KOPT-K1 (cell line): ENCODE results near the gene CNP.
"Not testable (repeated sequence)": the region's sequence is repeated elsewhere in the genome, so short reads cannot be mapped to it uniquely, and the experiment has no call there.

Source experiments
- H3K27ac ChIP-seq: fragments of 200-600 bp; sonication (generic); 2 replicates; pipeline ENCODE4 v1.5.1; 2016; ENCODE audit warnings: antibody characterized with exemption, mild to moderate bottlenecking, low read depth, low read length; ENCODE audit not compliant: poor library complexity, severe bottlenecking
- H3K36me3 ChIP-seq: fragments of 200-600 bp; sonication (generic); 2 replicates; pipeline ENCODE4 v1.5.1; 2017; ENCODE audit warnings: antibody characterized with exemption, mild to moderate bottlenecking, low read length, moderate library complexity; ENCODE audit not compliant: insufficient read depth
- H3K9me3 ChIP-seq: fragments of 200-600 bp; sonication (generic); 2 replicates; pipeline ENCODE4 v1.5.1; 2017; ENCODE audit warnings: antibody characterized with exemption, low read length, mild to moderate bottlenecking; ENCODE audit not compliant: insufficient read depth, poor library complexity, severe bottlenecking

Gene CNP

DNA sequence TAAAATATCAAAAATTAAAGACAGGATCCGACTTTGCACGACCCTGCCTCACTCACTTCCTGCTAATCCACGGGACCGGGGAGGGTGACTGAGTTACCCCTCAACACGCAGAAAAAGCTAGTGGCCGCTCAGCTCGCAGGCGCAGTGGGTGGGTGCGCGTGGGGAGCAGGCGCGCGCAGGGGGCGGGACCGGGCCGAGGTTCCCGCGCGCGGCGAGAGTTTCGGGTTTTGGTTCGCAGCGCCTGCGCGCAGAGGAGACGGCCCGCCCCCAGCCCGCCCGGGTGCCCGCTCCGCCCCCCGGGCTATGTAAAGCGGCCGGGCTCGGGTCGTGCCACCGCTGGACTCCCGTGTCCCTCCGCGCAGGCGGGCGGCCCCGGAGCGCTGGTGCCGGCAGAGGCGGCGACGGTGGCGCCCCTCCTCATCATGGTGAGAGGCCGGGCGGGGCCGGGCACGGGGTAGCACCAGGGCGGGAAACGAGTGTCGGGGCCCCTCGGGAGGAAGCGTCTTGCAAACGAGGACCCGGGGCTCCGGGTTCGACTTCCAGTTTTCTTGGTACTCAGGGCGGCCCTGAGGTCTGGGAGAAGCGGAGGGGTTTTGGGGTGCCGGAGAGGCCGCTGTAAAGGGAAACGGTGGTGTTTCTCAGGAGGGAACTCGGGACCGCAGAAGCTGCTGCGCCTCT is at the start of gene CNP:
CNP (plus strand) TSS at position 333 of the 678 bp plus-strand sequence; CDS start at position 423, 90 bp downstream.
- Histone ChIP-seq H3K36me3 (peaks cover 38% of the 10 kb centered on the region), H3K27ac (peak within 1 kb of the TSS; percentile 78), H3K9me3 (no peaks in the 10 kb centered on the region)

DNA sequence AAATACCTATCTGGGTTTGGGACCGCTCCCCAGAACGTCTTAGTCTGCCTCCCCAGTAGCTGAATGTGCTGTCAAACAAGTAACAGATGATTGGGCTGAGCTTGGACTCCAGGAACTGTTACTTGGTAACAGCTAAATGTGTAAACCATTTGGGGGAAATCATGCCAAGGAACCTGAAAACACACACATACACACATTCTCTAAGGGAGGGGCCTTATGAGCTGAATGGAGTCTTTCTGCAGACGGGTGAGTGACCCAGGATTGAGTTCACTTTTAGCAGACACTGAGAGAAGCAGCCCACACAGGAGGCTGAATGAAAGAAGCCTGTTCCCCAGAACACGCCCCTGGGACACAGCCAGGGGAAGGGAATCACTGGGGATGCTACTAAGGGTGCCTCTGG is 49.4 kb upstream of the CNP start:
- peaks cover 50% of the 10 kb centered on the region for H3K36me3 ChIP-seq
- H3K9me3 ChIP-seq: no peaks in the 10 kb centered on the region
- peak overlapping the region; percentile 93 for H3K27ac ChIP-seq

DNA sequence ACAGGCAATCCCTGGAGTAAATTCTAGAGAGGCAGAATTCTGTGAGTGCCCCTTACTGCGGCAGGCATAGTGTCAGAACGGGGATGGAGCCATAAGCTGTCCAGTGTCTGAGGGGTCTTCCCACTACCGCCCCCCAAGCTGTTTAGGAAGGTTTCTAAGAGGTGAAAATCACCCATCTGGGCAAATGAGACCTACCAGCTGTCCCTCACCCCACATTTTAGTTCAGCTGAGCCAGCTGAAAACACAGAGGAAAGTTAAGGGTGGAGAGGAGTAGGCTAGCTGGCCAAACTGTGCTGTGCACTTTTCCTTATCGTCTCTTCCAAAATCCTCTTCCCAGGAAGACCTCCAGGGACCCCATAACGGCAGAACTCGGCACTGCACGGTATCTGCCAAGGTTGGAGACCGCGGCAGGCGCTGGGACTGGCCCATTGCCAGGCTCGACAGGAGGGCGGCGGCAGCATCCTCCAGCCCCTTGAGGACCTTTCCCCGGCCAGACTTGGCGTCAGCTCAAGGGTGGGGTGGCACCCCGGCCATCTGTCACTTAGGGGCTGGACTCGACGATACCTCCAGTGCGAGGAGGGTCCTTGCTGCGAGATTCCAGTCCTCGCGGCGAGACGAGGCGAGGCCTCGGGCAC is 48.8 kb upstream of the CNP start:
- peaks cover 44% of the 10 kb centered on the region for H3K36me3 ChIP-seq
- H3K27ac ChIP-seq: peak overlapping the region; percentile 93
- no peaks in the 10 kb centered on the region for H3K9me3 ChIP-seq

DNA sequence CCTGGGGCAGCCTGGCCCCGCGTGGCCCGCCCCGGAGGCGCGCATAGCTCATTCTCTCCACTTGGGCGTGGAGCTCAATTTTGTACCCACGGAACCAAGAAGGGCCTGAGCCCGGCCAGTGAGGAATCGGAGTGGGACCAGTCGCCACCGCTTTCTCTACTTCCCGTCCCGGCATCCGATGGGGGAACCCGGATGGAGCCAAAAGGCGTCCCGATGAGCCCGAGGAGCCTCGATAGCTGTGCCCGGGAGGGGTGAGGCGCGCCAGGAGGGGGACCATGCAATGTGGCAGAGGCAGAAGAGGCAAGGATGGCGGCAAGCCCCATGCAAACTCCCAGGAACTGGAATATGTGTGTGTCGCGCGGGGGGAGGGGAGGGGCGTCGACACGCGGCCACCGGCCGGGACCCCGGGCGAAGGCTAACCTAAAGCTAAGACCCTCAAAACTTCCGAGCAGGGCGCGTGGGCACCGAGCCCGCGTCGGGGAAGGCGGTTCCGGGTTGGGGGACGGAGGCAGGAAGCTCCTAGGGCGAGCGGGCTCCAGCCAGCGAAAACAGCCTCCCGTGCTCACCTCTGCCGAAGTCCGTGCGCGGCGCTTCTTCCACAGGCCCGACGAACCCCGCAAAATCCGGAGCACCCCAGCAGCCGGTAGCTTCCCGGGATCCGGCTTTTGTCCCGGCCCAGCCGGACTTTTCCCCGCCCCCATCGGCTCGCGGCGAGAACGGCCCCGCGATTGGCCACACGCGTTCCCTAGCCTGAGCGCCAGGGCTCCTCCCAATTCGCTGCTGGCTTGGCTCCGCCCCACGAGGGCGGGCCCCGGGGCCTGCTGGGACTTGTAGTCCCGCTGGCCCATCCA is 48.1 kb upstream of the CNP start, which contains the start of gene ACLY:
ACLY (minus strand) TSS at position 638 of the 851 bp plus-strand sequence. CDS start 5,078 bp downstream, outside the sequence.
- Histone ChIP-seq H3K36me3 (peaks cover 37% of the 10 kb centered on the region), H3K27ac (peak within 1 kb of the TSS; percentile 93), H3K9me3 (no peaks in the 10 kb centered on the region)

DNA sequence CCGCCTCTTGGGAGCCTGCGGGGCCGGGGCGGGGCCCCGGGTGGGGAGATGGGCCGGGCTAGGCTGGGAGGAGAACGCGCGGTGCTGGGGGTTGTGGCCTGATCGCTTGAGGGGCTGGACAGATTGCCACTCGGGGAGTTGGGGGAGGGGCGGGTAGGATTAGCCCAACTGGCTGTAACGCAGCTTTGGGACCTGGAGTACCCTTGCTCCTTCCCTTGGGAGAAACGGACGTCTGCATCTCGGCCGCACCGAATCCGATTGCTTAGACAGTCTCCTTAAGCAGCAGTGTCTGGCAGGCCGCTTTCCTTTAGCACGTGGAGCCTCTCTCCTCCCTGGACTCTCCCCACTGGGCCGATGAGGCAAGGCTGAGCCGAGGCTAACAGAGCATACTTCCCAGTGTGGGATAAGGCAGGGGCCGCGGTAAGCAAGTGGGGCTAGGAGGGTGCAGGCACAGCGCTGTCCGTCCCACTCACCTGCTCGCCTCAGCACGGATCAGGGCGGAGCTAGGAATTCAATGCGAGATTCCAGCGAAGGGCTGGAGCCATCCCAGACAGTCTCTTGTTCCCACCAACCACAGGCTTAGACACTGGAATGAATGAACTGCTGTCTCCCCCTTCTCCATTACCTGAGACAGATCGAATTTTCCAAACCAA is 47.3 kb upstream of the CNP start:
- peaks cover 29% of the 10 kb centered on the region for H3K36me3 ChIP-seq
- H3K27ac ChIP-seq: peak overlapping the region; percentile 93
- H3K9me3 ChIP-seq: no peaks in the 10 kb centered on the region

DNA sequence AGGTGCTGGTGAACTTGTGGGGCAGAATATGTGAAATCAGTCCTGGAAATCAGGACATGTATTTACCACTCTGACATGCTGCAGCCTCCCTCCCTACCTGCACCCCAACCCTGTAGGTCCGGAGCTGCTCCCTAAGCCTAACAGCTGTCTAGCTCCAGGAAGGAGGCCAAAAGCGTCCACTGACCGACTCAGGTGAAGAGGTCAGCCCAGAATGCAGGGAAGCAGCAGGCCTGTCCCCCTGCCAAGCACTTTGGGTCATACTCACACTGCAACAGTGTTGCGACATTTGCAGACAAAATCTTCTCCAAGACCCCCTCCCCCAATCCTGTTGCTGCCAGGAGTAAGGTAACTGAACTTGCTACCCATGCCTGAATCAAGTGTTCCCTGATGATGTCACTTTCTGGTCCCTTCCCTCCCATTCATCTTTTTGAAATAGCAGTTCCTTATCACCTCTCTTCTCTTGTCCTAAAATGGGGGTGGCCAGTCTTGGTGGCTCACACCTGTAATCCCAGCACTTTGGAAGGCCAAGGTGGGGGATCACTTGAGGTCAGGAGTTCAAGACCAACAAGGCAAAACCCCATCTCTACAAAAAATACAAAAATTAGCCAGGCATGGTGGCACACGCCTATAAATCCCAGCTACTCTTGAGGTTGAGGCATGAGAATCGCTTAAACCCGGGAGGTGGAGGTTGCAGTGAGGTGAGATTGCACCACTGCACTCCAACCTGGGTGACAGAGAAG is 46.6 kb upstream of the CNP start:
- Histone ChIP-seq H3K36me3 (peaks cover 24% of the 10 kb centered on the region), H3K27ac (peak overlapping the region; percentile 93), H3K9me3 (no peaks in the 10 kb centered on the region)

DNA sequence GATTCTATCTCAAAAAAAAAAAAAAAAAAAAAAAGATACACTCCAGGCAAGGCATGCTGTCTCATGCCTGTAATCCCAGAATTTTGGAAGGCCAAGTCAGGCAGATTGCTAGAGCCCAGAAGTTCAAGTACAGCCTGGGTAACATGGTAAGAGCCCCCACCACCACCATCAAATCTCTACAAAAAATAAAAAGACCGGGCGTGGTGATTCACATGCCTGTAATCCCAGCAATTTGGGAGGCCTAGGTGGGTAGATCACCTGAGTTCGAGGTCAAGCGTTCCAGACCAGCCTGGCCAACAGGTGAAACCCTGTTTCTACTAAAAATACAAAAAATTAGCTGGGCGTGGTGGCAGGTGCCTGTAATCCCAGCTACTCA is 46.0 kb upstream of the CNP start:
- no peaks in the 10 kb centered on the region for H3K9me3 ChIP-seq
- H3K36me3 ChIP-seq: peaks cover 18% of the 10 kb centered on the region
- H3K27ac ChIP-seq: no peak overlapping the region

DNA sequence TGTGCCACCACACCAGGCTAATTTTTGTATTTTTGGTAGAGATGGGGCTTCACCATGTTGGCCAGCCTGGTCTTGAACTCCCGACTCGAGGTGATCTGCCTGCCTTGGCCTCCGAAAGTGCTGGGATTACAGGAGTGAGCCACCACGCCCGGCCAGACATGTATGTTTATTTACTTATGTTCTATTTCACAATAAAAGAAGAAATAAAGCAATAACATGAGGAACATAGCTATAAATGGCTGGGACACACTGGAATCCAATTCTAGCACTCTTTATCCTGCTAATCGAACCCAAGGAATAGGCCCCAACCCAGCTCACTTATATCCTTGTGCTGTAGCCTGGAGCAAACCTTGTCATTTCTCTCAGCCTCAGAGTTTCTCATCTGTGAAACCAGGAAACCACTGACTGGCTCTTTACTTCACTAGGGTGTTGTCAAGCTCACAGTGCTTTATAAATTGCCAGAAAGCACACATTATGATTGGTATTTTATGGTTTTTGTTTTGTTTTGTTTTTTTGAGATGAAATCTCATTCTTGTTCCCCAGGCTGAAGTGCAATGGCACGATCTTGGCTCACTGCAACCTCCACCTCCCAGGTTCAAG is 40.5 kb upstream of the CNP start:
- H3K9me3 ChIP-seq: no peaks in the 10 kb centered on the region
- no peak overlapping the region for H3K27ac ChIP-seq
- H3K36me3 ChIP-seq: no peaks in the 10 kb centered on the region

DNA sequence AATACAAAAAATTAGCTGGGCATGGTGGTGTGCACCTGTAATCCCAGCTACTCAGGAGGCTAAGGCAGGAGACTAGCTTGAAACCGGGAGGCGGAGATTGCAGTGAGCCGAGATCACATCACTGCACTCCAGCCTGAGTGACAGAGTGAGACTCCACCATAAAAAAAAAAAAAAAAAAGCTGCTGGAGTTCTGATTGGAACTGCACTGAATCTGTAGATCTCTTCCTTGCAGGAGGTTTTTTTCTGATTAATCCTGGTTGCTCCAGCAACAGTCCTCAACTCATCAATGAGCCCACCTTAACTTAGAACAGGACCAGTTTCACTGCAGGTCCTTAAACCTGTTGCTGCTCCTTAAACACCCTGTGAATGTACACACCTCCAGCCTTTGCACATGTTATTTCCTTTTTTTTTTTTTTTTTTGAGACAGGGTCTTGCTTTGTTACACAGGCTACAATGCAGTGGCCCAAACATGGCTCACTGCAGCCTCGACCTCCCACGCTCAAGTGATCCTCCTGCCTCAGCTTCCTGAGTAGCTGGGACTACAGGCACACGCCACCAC is 37.8 kb upstream of the CNP start:
- H3K9me3 ChIP-seq: no peaks in the 10 kb centered on the region
- no peaks in the 10 kb centered on the region for H3K36me3 ChIP-seq
- no peak overlapping the region for H3K27ac ChIP-seq

DNA sequence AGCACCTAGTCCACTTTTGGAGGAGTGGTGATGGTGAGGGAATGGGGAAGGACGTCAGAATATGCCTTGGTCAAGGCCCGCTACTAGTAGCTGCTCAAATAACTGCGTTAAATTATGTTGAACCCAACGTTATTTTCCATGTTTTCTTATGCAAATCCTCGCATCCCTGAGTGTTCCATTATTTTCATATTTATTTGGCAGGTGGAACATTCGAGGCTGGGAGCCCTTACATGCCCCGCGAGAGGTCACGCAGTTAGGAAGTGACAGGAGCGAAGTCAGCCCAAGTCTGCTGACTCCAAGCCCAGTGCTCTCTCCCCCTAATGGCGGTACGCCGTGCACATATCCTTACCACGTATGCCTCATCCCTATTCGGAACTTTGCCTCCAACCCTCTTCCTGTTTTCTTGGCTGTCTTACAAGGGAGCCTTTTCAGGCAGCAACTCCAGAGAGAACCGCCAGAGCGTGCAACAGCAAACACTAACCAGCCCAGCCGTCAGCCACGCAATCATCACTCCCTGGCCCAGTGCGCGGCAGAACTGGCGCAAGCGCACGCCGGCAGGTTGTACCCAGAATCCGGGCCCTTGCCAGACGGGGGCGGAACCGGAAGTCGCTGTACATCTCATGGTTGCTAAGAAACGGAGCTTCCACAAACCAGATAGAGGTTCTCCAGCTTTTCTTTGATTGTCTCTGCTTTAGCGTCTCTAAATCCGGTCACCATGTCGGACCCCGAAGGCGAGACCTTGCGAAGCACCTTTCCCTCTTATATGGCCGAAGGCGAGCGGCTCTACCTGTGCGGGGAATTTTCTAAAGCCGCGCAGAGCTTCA is 36.4 kb upstream of the CNP start, which contains the start of gene ODAD4:
ODAD4 (plus strand) TSS at position 609 of the 824 bp plus-strand sequence; CDS start at position 716, 107 bp downstream.
- H3K9me3 ChIP-seq: no peaks in the 10 kb centered on the region
- H3K36me3 ChIP-seq: no peaks in the 10 kb centered on the region
- H3K27ac ChIP-seq: peak within 1 kb of the TSS; percentile 65

DNA sequence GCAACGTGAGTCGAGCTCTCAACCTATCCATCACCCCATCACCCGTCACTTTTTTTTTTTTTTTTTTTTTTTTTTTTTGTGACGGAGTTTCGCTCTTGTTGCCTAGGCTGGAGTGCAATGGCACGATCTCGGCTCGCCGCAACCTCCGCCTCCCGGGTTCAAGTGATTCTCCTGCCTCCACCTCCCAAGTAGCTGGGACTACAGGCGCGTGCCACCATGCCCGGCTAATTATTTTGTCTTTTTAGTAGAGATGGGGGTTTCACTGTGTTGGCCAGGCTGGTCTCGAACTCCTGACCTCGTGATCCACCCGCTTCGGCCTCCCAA is 35.8 kb upstream of the CNP start:
- peak overlapping the region; percentile 65 for H3K27ac ChIP-seq
- H3K9me3 ChIP-seq, H3K36me3 ChIP-seq: not testable (repeated sequence)

DNA sequence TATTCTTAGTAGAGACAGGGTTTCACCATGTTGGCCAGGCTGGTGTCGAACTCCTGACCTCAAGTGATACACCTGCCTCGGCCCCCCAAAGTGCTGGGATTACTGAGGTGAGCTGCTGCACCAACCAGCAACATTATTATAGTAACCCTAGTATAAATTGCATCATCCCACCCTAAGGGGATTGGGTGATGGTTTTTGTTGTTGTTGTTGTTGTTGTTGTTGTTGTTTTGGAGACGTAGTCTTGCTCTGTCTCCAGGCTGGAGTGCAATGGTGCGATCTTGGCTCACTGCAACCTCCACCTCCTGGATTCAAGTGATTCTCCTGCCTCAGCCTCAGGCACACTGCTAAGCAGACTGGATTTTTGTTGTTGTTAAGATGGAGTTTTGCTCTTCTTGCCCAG is 34.9 kb upstream of the CNP start:
- H3K27ac ChIP-seq, H3K36me3 ChIP-seq, H3K9me3 ChIP-seq: not testable (repeated sequence)

DNA sequence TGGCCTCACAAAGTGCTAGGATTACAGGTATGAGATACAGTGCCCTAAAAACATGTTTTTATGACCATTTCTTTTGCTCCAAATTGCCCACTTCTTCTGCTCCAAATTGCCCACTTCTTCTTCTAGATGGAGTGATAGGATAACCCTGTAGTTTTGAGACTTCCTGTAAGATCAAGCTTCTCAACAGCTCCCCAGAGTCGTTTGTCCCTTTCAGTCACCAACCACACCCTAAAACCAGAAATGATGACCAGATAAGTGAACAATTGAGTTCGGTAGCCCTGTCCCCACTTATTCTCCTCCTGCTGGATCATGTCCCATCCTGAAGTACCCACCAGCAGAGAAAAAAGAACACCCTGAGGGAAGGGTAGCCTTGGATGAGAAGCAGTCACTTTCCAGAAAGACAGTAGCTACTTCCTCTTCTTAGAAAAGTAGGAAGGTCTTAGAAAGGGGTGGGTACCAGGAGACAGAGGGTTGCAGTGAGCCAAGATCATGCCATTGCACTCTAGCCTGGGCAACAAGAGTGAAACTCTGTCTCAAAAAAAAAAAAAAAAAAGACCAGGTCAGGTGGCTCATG is 33.7 kb upstream of the CNP start:
- H3K27ac ChIP-seq: peak overlapping the region; percentile 31
- no peaks in the 10 kb centered on the region for H3K9me3 ChIP-seq
- H3K36me3 ChIP-seq: no peaks in the 10 kb centered on the region
